ENCODE data around the gene PPARA. TPM values are rescaled to one million over a fixed set of nuclear protein-coding genes. Genes with fewer than 3 reads are reported as not detected.

The PPARA gene
- polyA plus RNA-seq, 3 donors = 3.7 to 6.3 (median 4.9) TPM

- peaks cover 6% of the 10 kb centered on the region for H3K4me1 Mint-ChIP-seq
- no peaks in the 10 kb centered on the region for H3K9me3 ChIP-seq (replicated peaks in 1 of 2; ENCODE audit: control insufficient read depth in 1 of 2, insufficient read depth in 1 of 2, low read length in 2 of 2)
- peak in 1 of 3 donors; percentile 21 for DNase-seq
- no peak overlapping the region for H3K27ac ChIP-seq (ENCODE audit: low read depth in 1 of 2, low read length in 2 of 2)
- no peaks in the 10 kb centered on the region for H3K9me3 Mint-ChIP-seq
- H3K27ac Mint-ChIP-seq = peak overlapping the region in 1 of 7 donors; percentile 25
- H2AFZ ChIP-seq (ENCODE audit: insufficient read depth, low read depth, low read length, poor library complexity, severe bottlenecking) = no peak overlapping the region
- no peaks in the 10 kb centered on the region for H3K27me3 ChIP-seq (ENCODE audit: control insufficient read depth in 2 of 2, insufficient read depth in 2 of 2, low read length in 2 of 2)
- peaks cover 23 to 25% of the 10 kb centered on the region in 2 donors for H3K36me3 Mint-ChIP-seq
- TF ChIP-seq, protein P1, sequence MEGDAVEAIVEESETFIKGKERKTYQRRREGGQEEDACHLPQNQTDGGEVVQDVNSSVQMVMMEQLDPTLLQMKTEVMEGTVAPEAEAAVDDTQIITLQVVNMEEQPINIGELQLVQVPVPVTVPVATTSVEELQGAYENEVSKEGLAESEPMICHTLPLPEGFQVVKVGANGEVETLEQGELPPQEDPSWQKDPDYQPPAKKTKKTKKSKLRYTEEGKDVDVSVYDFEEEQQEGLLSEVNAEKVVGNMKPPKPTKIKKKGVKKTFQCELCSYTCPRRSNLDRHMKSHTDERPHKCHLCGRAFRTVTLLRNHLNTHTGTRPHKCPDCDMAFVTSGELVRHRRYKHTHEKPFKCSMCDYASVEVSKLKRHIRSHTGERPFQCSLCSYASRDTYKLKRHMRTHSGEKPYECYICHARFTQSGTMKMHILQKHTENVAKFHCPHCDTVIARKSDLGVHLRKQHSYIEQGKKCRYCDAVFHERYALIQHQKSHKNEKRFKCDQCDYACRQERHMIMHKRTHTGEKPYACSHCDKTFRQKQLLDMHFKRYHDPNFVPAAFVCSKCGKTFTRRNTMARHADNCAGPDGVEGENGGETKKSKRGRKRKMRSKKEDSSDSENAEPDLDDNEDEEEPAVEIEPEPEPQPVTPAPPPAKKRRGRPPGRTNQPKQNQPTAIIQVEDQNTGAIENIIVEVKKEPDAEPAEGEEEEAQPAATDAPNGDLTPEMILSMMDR (IDR thresholded peaks at IDR 0.05) = no peak
- H3K36me3 ChIP-seq (replicated peaks in 1 of 2; ENCODE audit: control insufficient read depth in 1 of 2, insufficient read depth in 2 of 2, low read length in 2 of 2) = peaks cover 5 to 18% of the 10 kb centered on the region in 2 donors
- no peaks in the 10 kb centered on the region for H4K20me1 ChIP-seq (ENCODE audit: insufficient read depth, low read length)
- no peak overlapping the region for H3K4me2 ChIP-seq (replicated peaks; ENCODE audit: extremely low read depth, low read length, poor library complexity, severe bottlenecking)
- no peak overlapping the region for H3K4me3 Mint-ChIP-seq
- intact Hi-C loops (cut with micrococcal nuclease) = no loop called here
- H3K4me3 ChIP-seq (replicated peaks in 1 of 3; ENCODE audit: low read depth in 2 of 3, low read length in 3 of 3) = no peak overlapping the region
- no peaks in the 10 kb centered on the region for H3K79me2 ChIP-seq (ENCODE audit: insufficient read depth, low read length)
- peaks cover 0 to 21% of the 10 kb centered on the region in 2 donors for H3K4me1 ChIP-seq (ENCODE audit: control insufficient read depth in 1 of 2, insufficient read depth in 2 of 2, low read length in 2 of 2)
- H3K9ac ChIP-seq (ENCODE audit: insufficient read depth, low read length, poor library complexity, severe bottlenecking) = no peak overlapping the region
- H3K27me3 Mint-ChIP-seq (ENCODE audit: low read depth in 3 of 3) = peaks cover 0 to 3% (median 0%) of the 10 kb centered on the region in 3 donors
- WGBS (ENCODE audit: insufficient coverage) = 68% methylated on average over 7 of the region's 8 CpGs
Measured at GRCh38 chr22:46229701-46230100, 79.4 kb downstream of the PPARA start.

GRCh38 chr22:46230262-46230901, 80.1 kb downstream of the PPARA start:
- WGBS (ENCODE audit: insufficient coverage) = 93% methylated on average over 10 of the region's 13 CpGs
- Mint-ChIP-seq H3K27ac (peak overlapping the region in 1 of 7 donors; percentile 63), H3K27me3 (ENCODE audit: low read depth in 3 of 3) (peaks cover 0 to 3% (median 0%) of the 10 kb centered on the region in 3 donors), H3K4me3 (no peak overlapping the region), H3K4me1 (peaks cover 6% of the 10 kb centered on the region), H3K36me3 (peaks cover 22 to 27% of the 10 kb centered on the region in 2 donors), H3K9me3 (no peaks in the 10 kb centered on the region)
- Histone ChIP-seq H3K9ac (ENCODE audit: insufficient read depth, low read length, poor library complexity, severe bottlenecking) (no peak overlapping the region), H3K4me2 (replicated peaks; ENCODE audit: extremely low read depth, low read length, poor library complexity, severe bottlenecking) (no peak overlapping the region), H2AFZ (ENCODE audit: insufficient read depth, low read depth, low read length, poor library complexity, severe bottlenecking) (no peak overlapping the region), H3K4me3 (replicated peaks in 1 of 3; ENCODE audit: low read depth in 2 of 3, low read length in 3 of 3) (no peak overlapping the region), H4K20me1 (ENCODE audit: insufficient read depth, low read length) (no peaks in the 10 kb centered on the region), H3K36me3 (replicated peaks in 1 of 2; ENCODE audit: control insufficient read depth in 1 of 2, insufficient read depth in 2 of 2, low read length in 2 of 2) (peaks cover 9 to 23% of the 10 kb centered on the region in 2 donors), H3K4me1 (ENCODE audit: control insufficient read depth in 1 of 2, insufficient read depth in 2 of 2, low read length in 2 of 2) (peaks cover 0 to 21% of the 10 kb centered on the region in 2 donors), H3K27ac (ENCODE audit: low read depth in 1 of 2, low read length in 2 of 2) (no peak overlapping the region), H3K79me2 (ENCODE audit: insufficient read depth, low read length) (no peaks in the 10 kb centered on the region), H3K27me3 (ENCODE audit: control insufficient read depth in 2 of 2, insufficient read depth in 2 of 2, low read length in 2 of 2) (no peaks in the 10 kb centered on the region), H3K9me3 (replicated peaks in 1 of 2; ENCODE audit: control insufficient read depth in 1 of 2, insufficient read depth in 1 of 2, low read length in 2 of 2) (no peaks in the 10 kb centered on the region)
- intact Hi-C loops (cut with micrococcal nuclease) = no loop called here
- DNase-seq = no peak
- TF ChIP-seq, protein P1 (IDR thresholded peaks at IDR 0.05) = no peak
